Stimulated activated CD4-positive, alpha-beta T cell treated with anti-CD3 and anti-CD28 coated beads, Interleukin-4, amount 100 ng/mL, for 1 hour (primary cell): ENCODE measurements around the gene MIP.
"Not testable (repeated sequence)": the region's sequence is repeated elsewhere in the genome, so short reads cannot be mapped to it uniquely, and the experiment has no call there.

ENCODE experiments used
- DNase-seq: peaks from one replicate; pipeline ENCODE4 v3.0.0-alpha.2; 2020

The MIP gene

DNA sequence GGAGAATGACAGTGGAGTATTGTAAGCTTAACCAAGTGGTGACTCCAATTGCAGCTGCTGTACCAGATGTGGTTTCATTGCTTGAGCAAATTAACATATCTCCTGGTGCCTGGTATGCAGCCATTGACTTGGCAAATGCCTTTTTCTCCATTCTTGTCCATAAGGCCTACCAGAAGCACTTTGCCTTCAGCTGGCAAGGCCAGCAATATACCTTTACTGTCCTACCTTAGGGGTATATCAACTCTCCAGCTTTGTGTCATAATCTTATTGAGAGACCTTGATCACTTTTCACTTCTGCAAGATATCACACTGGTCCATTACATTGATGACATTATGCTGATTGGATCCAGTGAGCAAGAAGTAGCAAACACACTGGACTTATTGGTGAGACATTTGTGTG is 52.8 kb downstream of the MIP start:
- not testable (repeated sequence) for DNase-seq

DNA sequence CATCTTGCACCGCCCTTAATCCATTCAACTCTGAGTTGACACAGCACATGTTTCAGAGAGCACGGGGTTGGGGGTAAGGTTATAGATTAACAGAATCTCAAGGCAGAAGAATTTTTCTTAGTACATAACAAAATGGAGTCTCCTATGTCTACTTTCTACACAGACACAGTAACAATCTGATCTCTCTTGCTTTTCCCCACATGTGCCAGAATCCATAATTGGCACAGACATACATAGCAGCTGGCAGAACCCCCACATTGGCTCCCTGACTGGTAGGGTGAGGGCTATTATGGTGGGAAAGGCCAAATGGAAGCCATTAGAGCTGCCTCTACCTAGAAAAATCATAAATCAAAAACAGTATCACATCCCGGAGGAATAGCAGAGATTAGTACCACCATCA is 53.3 kb downstream of the MIP start:
- not testable (repeated sequence) for DNase-seq
